SW 1271 (cell line): Measurements from ENCODE around the gene SRSF1.
"Not testable (repeated sequence)": the region's sequence is repeated elsewhere in the genome, so short reads cannot be mapped to it uniquely, and the experiment has no call there.

Experiments
- DNase-seq, 2 experiments: peaks; one replicate each; lab custom pipeline; 2025; lab: John Stamatoyannopoulos, UW

Gene SRSF1

DNA sequence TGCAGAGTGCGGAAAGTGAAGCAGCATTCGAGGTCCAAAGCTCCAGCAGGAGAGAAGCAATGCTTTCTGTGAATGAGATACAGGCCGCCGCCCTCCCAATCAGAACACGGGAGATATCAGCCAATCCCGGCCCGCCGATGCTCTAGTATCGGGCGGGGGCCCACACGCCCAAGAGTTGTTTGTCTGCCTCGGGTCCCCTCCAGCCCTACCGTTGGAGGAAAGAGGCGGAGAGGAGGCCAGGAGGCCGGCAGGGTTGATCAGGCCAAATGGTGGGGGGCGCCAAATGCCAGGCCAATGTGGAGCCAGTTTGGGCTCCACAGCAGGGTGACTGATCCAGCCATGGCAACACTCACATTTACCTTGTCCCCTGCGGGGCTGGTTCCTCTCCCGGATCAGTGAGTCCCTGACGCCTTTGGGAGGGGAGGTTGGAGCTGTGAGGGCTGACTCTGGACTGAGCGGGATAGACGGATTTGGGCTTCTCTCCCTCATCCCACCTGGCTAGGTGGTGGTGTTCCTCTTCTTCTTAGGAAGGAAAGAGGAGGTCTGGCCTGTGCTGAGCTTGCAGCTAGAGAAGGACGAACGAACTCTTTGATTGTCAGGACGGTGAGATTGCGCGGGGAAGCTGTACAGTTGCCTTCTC is 41.4 kb downstream of the SRSF1 start:
- DNase-seq: no peak

DNA sequence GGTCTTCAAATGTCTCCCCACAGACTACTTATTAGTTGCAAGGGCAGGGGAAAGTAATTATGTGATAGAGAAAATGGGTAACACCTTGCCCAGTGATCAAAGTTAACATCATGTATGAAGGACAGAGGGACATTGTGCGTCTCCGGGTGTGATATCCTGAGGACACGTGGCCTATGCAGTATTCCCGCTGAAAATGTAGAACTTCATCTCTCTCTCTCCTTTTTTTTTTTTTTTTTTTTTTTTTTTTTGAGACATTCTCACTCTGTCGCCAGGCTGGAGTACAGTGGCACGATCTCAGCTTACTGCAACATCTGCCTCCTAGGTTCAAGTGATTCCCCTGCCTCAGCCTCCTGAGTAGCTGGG is 43.9 kb downstream of the SRSF1 start:
- no peak for DNase-seq

DNA sequence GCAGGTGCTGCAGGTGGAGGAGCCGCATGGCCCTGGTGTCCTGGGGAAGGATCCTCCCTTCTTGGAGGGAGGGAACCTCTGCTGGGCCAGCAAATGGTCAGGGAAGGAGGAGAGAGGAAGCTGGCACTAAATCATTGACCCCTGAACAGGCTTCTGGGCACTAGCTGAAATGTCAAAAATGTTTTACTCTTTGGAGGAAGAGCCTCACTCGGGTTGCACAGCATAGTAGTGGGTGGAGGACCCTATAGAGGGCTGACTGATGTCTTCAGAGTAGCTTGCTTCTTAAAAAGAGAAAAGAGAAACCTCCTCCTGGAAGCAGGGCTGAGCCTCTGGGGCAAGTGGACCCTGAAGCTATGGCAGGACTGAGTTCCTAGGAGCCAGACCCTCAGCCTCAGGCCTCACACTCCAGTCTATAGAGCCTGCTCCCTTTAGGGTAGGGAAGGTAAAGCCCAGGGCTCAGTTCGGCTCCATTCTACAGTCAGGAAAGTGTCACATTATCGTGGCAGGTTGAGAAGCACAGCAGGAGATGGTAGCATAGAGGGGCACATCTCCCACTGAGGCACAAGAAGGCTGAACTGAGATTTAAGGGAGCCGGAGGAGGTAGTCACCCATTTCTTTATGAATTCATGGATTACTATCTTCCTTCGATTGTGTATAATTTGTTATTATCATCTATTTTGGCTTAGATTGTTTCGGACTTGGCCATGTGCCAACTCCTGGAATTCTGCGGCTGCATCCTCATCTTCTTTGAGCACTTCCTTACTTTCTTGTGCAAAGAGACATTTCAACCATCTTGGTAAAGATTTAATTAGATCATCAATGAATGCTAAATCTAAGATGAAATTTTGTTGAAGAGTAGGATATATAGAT is 44.5 kb downstream of the SRSF1 start:
- DNase-seq: no peak

DNA sequence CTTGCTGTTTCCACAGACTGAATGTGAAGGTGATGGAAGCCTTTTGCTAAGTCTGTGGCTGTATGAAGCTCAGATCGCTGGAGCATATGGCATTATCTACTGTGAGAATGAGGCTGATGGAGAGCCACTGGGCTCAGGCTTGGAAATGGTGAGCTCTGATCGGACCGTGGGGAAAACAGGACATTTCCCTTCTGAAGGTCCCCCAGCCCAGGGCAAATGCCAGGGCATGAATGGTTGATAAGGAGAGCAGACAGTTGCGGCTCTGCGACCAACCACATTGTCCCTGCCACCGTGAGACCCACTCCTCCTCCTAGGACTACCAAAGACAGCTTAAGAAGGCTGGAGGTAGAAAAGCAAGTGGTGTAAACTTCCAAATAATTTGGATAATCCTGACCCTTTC is 47.1 kb downstream of the SRSF1 start:
- DNase-seq: no peak

DNA sequence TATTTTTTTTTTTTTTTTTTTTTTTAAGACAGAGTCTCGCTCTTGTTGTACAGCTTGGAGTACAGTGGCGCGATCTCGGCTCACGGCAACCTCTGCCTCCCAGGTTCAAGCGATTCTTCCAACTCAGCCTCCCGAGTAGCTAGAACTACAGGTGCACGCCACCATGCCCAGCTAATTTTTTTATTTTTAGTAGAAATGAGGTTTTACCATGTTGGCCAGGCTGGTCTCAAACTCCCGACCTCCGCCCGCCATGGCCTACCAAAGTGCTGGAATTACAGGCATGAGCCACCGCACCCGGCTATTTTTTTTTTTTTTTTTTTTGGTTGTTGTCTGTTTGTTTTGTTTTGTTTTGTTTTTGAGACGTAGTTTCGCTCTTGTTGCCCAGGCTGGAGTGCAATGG is 48.7 kb downstream of the SRSF1 start:
- DNase-seq: not testable (repeated sequence)

DNA sequence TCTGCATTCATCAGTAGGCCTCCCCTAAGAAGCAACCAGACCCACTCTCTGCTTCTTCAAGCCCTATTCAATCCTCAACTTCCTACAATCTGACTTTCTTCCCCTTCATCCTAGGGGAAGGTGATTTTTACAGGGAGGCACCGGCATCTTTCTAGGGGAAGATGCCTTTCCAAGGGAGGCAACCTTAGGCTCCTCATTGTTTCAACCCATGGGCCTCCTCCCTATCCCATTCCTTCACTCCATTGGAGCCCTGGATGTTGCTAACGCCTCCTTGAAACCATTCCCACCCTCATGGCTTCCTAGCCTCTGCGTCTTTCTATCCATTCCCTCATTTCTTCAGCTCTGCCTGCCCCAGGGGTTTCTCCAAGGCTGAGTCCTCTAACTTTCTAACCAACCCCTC is 49.2 kb downstream of the SRSF1 start:
- no peak for DNase-seq

DNA sequence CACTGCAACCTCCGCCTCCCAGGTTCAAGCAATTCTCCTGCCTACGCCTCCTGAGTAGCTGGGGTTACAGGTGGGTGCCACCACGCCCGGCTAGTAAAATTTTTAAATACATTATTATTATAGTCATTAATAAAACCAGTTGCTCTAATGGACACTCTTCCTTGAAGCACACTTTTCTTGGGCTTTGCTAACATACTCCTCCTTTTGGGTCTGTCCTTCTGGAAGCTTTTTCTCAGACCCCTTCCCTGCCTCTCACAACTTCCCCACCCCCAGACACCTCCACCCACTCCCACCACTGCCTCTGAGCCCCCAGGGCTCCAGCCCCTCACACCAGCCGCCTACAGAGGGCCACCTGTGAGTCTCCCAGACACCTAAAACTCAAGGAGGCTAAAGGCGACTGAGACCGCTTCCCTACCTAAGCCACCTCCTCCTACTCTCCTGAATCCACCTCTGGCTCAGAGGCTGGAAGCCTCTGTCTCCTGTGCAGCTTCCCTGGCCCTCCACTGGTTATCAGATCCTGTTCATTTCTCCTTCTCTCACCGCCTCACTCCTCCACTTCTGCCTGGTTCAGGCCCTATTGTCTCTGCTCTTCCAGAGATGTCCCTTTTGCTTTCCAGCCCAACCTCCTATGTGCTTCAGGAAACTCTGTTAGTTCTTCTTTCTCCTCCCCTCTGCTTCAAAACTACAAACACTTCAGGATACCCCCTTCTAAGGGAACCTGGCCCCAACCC is 49.8 kb downstream of the SRSF1 start:
- no peak for DNase-seq

DNA sequence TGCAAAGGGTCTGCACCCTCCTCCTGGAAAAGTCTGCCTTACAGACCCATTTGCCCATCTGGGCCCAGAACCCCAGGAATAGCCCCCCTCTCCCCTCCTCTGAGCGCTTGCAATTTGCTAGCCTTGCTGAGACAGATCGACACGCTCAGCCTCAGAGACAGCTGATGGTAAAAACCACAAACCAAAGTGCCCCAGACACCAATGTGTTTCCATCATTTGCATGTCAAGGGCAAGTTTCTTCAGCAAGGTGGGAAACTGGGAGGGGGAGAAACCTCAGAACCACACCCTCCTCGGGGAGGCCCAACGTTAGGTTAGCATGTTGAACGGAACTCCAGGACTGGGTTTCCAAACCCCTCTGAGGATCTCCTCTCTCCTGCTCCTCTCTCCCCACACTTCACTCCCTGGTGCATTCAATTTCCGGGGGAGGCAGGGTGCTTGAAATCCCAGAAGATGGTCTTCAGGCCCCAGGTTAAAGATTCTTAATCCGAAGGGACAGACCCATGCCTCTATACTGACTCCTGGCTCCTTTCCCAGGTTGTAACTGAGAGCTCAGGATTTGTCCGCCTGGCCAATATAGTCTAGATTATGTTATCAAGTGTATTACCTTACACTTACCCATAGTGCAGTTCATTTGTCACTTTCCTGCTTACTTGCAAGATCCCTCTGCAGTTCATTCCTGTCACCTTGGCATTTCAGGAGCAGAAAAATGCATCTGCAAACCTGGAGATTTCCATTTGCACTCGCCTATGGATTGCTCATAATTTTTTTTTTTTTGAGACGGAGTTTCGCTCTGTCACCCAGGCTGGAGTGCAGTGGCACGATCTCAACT is 50.5 kb downstream of the SRSF1 start:
- no peak for DNase-seq

DNA sequence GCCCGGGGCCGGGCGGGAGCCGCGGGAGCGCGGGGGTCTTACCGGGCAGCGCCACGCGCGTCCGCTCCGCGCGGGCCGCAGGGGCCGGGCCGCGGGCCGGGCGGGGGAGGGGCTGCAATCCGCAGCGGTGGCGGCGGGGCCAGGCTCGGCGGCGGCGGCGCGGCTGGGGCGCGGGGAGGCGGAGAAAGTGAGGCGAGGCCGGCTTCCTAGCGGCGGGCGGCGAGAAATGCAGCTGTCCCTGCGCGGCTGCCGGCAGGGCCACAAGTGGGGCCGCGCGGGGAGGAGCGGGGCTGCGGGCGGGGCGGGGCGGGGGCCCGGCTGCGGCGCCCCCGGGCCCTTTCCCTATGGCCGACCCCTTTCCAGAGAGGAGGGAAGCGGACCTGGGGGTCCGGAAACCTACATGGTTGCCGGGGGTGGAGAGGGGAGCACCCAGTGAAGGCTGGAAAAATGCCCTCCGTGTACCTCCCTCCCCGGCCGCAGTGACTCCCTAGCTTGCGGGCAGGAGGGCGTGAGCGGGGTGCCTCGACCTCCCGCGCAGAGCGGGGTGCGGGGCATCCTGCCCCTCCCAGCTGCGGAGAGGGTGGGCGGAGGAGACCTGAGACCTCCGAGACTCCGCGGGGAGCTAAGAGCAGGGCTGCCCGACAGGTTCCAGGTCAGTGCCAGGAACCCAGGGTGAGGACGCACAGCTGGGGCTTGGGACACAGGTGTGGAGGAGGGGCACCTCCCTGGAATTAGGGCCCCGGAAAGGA is 51.7 kb downstream of the SRSF1 start, which contains the start of gene CUEDC1:
Gene CUEDC1, minus strand, starts transcription at position 230 of the 749 bp plus-strand sequence. CDS start 69,848 bp downstream, outside the sequence.
- DNase-seq: peak in 1 of 2 experiments; percentile 49

DNA sequence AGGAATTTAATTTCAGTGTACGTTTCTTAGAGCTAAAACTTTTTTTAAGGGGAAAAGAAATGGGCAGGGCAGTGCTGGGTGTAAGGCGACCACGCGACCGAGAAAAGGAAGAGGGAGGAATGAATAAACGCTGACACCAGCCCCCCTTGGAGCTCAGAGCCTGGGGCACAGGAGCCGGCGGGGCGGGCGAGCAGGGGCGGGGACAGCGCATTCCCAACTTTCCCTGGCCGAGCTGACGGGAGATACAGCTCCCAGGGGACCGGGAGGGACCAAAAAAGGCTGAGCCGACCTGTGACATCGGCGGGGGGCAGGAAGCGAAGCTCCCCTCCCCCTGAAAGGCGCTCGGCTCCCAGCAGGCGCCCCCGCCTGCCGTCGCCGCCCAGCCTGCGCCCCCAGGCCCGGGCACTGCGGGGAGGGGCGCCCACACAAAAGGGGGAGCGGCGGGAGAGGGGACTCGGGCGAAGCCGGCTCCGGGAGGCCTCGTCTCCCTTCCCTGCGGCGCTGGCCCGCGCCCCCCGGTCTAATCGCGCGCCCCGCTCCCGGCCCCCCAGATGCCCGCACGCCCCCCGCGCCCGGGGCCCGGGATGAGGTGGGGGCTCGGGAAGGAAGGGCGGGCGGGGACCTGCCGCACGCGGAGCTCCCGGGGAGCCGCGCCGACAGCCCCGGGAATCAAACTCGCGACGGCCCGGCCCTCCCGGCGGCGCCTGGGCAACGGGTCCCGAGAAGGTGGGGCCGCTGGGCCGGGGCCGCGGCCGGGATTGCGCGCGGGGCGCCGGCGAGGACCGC is 52.5 kb downstream of the SRSF1 start:
- peak in 1 of 2 experiments; percentile 44 for DNase-seq

DNA sequence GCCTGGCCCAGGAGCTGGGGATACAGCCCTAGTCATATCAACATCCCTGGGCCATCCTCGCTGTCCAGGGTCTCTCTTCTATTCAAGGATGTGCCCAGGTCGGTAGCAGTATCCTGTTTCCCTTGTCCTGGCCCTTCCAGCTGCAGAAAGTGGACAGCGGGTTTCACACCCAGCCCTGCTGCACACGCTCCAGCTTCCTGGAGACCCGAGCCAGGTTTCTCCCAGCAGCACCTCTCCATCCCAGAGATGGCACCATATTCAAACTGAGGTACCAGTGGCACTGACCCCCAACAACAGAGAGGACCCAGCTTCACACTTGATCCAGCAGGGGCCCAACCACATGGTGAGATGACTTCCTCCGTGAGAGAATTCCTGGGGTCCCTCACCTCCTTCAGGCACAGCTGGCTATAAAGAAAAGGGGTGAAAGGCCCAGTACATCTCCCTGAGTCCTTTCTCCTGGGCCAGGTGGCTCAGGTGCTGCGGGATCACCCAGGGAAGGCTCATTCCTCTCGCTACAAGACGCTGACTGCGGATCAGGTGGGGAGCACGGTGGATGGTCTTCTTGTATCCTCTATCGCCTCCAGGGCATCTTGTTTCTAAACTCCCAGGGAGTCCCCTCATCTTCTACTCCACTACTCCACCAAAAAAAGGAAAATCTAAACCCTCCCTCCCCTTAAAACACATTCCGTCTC is 53.2 kb downstream of the SRSF1 start:
- no peak for DNase-seq
